HepG2 (cell line): ENCODE data around the gene LCLAT1.

Source experiments
- CTCF ChIP-seq: sonication (generic); formaldehyde crosslinking; IDR thresholded peaks from 2 replicates; pipeline ENCODE4 v1.5.0; 2020; ENCODE audit warnings: mild to moderate bottlenecking, missing genetic modification reagents, moderate library complexity
- DBP ChIP-seq: sonication (generic); formaldehyde crosslinking; IDR thresholded peaks from 2 replicates; pipeline ENCODE4 v1.4.0; 2020; ENCODE audit warnings: missing genetic modification reagents; ENCODE audit errors: not compliant biosample characterization
- JUND ChIP-seq: sonication (generic); formaldehyde crosslinking; IDR thresholded peaks from 2 replicates; pipeline ENCODE4 v1.8.0; 2022; ENCODE audit warnings: mild to moderate bottlenecking, missing genetic modification reagents
- MYNN ChIP-seq: sonication (generic); formaldehyde crosslinking; IDR thresholded peaks from 2 replicates; pipeline ENCODE4 v1.4.0; 2020; ENCODE audit warnings: mild to moderate bottlenecking, low read depth, missing genetic modification reagents
- PTBP1 ChIP-seq: fragments of 200-400 bp; formaldehyde crosslinking; IDR thresholded peaks from 2 replicates; pipeline ENCODE4 v1.6.1; 2018; ENCODE audit warnings: low read length, low read depth; ENCODE audit not compliant: poor library complexity, severe bottlenecking
- RFX5 ChIP-seq: IDR thresholded peaks from 2 replicates; pipeline ENCODE4 v1.6.1; 2011; ENCODE audit warnings: low read depth, low read length, improper control_type of control experiment
- TFAP4 ChIP-seq: sonication (generic); IDR thresholded peaks from 2 replicates; pipeline ENCODE4 v1.6.1; 2016; ENCODE audit warnings: low read depth, borderline replicate concordance
- ZMYM2 ChIP-seq: sonication (generic); formaldehyde crosslinking; IDR thresholded peaks from 2 replicates; pipeline ENCODE4 v1.8.0; 2022; ENCODE audit warnings: mild to moderate bottlenecking, missing genetic modification reagents
- ZNF713 ChIP-seq: sonication (generic); formaldehyde crosslinking; IDR thresholded peaks from 2 replicates; pipeline ENCODE4 v1.4.0; 2020; ENCODE audit warnings: mild to moderate bottlenecking, missing genetic modification reagents
- ZSCAN25 ChIP-seq: sonication (generic); formaldehyde crosslinking; IDR thresholded peaks from 2 replicates; pipeline ENCODE4 v1.8.0; 2022; ENCODE audit warnings: mild to moderate bottlenecking, missing genetic modification reagents
- TF ChIP-seq, protein P1 (sequence below): sonication (generic); formaldehyde crosslinking; IDR thresholded peaks from 2 replicates; pipeline ENCODE4 v1.5.0; 2020; ENCODE audit warnings: missing genetic modification reagents, mild to moderate bottlenecking, borderline replicate concordance
- TF ChIP-seq, protein P2 (sequence below): sonication (generic); formaldehyde crosslinking; IDR thresholded peaks from 2 replicates; pipeline ENCODE4 v1.4.0; 2020; ENCODE audit warnings: missing genetic modification reagents

GRCh38 chr2:30424231-30424630, 22.8 kb upstream of the LCLAT1 start:
- TF ChIP-seq RFX5 = no peak
- TF ChIP-seq TFAP4 = no peak
- no peak for TF ChIP-seq PTBP1
- no peak for TF ChIP-seq ZMYM2 (CRISPR knock-in tag)
- no peak for TF ChIP-seq DBP (CRISPR knock-in tag)
- no peak for TF ChIP-seq MYNN (CRISPR knock-in tag)
- TF ChIP-seq ZNF713 (CRISPR knock-in tag) = no peak
- TF ChIP-seq, protein P1, sequence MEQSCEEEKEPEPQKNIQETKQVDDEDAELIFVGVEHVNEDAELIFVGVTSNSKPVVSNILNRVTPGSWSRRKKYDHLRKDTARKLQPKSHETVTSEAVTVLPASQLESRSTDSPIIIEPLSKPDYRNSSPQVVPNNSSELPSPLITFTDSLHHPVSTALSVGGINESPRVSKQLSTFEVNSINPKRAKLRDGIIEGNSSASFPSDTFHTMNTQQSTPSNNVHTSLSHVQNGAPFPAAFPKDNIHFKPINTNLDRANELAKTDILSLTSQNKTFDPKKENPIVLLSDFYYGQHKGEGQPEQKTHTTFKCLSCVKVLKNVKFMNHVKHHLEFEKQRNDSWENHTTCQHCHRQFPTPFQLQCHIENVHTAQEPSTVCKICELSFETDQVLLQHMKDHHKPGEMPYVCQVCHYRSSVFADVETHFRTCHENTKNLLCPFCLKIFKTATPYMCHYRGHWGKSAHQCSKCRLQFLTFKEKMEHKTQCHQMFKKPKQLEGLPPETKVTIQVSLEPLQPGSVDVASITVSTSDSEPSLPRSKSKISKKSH (CRISPR knock-in tag) = no peak
- no peak for TF ChIP-seq CTCF (CRISPR knock-in tag)
- no peak for TF ChIP-seq JUND (CRISPR knock-in tag)
- no peak for TF ChIP-seq ZSCAN25 (CRISPR knock-in tag)
- TF ChIP-seq, protein P2, sequence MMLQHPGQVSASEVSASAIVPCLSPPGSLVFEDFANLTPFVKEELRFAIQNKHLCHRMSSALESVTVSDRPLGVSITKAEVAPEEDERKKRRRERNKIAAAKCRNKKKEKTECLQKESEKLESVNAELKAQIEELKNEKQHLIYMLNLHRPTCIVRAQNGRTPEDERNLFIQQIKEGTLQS (CRISPR knock-in tag) = no peak
